Neural cell (in vitro differentiated cells): ENCODE results near the gene FN1. TPM values are rescaled to one million over a fixed set of nuclear protein-coding genes. Genes with fewer than 3 reads are reported as not detected.

Experiments
- H2AFZ ChIP-seq: fragments of 200-600, 300-800 bp; sonication (generic), shearing (Covaris generic); 2 replicates; pipeline ENCODE4 v1.6.0; 2014; ENCODE audit warnings: low read depth, mild to moderate bottlenecking, antibody characterized with exemption, low read length, moderate library complexity
- H3F3A ChIP-seq: fragments of 200-600 bp; shearing (Covaris generic); 2 replicates; pipeline ENCODE4 v1.6.1; 2016; ENCODE audit warnings: mild to moderate bottlenecking, moderate library complexity, mixed read lengths, antibody characterized with exemption, low read length; ENCODE audit not compliant: insufficient read depth, poor library complexity, severe bottlenecking
- H3K27ac ChIP-seq: fragments of 200-600, 300-800 bp; sonication (generic), shearing (Covaris generic); 2 replicates; pipeline ENCODE4 v1.5.1; 2014; ENCODE audit warnings: mild to moderate bottlenecking, low read length, moderate library complexity
- H3K27me3 ChIP-seq: fragments of 300-800, 200-600 bp; sonication (generic), shearing (Covaris generic); 2 replicates; pipeline ENCODE4 v1.6.0; 2014; ENCODE audit warnings: mild to moderate bottlenecking, low read depth, low read length, moderate library complexity; ENCODE audit not compliant: insufficient read depth
- H3K36me3 ChIP-seq: fragments of 300-800, 200-600 bp; sonication (generic), shearing (Covaris generic); 2 replicates; pipeline ENCODE4 v1.5.1; 2014; ENCODE audit warnings: mild to moderate bottlenecking, antibody characterized with exemption, low read length, moderate library complexity; ENCODE audit not compliant: insufficient read depth
- H3K4me2 ChIP-seq: fragments of 300-800, 200-600 bp; sonication (generic), shearing (Covaris generic); 2 replicates; pipeline ENCODE4 v1.6.0; 2014; ENCODE audit warnings: mild to moderate bottlenecking, low read length
- H3K4me3 ChIP-seq: fragments of 300-800, 200-600 bp; sonication (generic), shearing (Covaris generic); 2 replicates; pipeline ENCODE4 v1.5.1; 2014; ENCODE audit warnings: mild to moderate bottlenecking, low read length, moderate library complexity
- H3K79me2 ChIP-seq: fragments of 200-600 bp; shearing (Covaris generic); replicated peaks from 2 replicates; pipeline ENCODE4 v1.6.0; 2014; ENCODE audit warnings: mild to moderate bottlenecking, low read length, moderate library complexity; ENCODE audit not compliant: insufficient read depth
- H3K9ac ChIP-seq: fragments of 300-800, 200-600 bp; sonication (generic), shearing (Covaris generic); 2 replicates; pipeline ENCODE4 v1.6.1; 2016; ENCODE audit warnings: mild to moderate bottlenecking, low read length, mixed read lengths
- H3K9me2 ChIP-seq: fragments of 200-600 bp; shearing (Covaris generic); 2 replicates; pipeline ENCODE4 v1.6.1; 2016; ENCODE audit warnings: mild to moderate bottlenecking, low read length, mixed read lengths; ENCODE audit not compliant: insufficient read depth
- H3K9me3 ChIP-seq: fragments of 200-600, 300-800 bp; sonication (generic), shearing (Covaris generic); 2 replicates; pipeline ENCODE4 v1.6.1; 2016; ENCODE audit warnings: mild to moderate bottlenecking, mixed run types, low read length, moderate library complexity, mixed read lengths
- H4K20me1 ChIP-seq: fragments of 200-600 bp; shearing (Covaris generic); 2 replicates; pipeline ENCODE4 v1.6.1; 2016; ENCODE audit warnings: mild to moderate bottlenecking, mixed run types; ENCODE audit not compliant: insufficient read depth
- EP300 ChIP-seq: fragments of 450-650 bp; conservative IDR thresholded peaks from 2 replicates; pipeline ENCODE4 v1.6.1; 2014; ENCODE audit warnings: antibody characterized with exemption, mild to moderate bottlenecking, moderate library complexity; ENCODE audit not compliant: poor library complexity, severe bottlenecking
- EZH2 ChIP-seq: fragments of 200-600, 300-800 bp; shearing (Covaris generic), sonication (generic); IDR thresholded peaks from 2 replicates; pipeline ENCODE4 v1.6.1; 2014; ENCODE audit warnings: antibody characterized with exemption, low read length, borderline replicate concordance, mild to moderate bottlenecking; ENCODE audit not compliant: insufficient read depth, poor library complexity, severe bottlenecking
- MXI1 ChIP-seq: fragments of 450-650 bp; conservative IDR thresholded peaks from 2 replicates; pipeline ENCODE4 v1.6.1; 2014; ENCODE audit warnings: antibody characterized with exemption, mild to moderate bottlenecking; ENCODE audit not compliant: poor library complexity, severe bottlenecking
- POLR2AphosphoS5 ChIP-seq: IDR thresholded peaks from 2 replicates; pipeline ENCODE4 v1.6.1; 2012
- RAD21 ChIP-seq: fragments of 450-650 bp; conservative IDR thresholded peaks from 2 replicates; pipeline ENCODE4 v1.6.1; 2014; ENCODE audit warnings: antibody characterized with exemption, mild to moderate bottlenecking, moderate library complexity
- SMC3 ChIP-seq: fragments of 450-650 bp; conservative IDR thresholded peaks from 2 replicates; pipeline ENCODE4 v1.6.1; 2014; ENCODE audit warnings: antibody characterized with exemption, mild to moderate bottlenecking, moderate library complexity; ENCODE audit not compliant: poor library complexity
- TAF1 ChIP-seq: IDR thresholded peaks from 2 replicates; pipeline ENCODE4 v1.6.1; 2012; ENCODE audit warnings: low read depth
- polyA plus RNA-seq: library from polyadenylated mRNA; depleted of rRNA; stranded (reverse); fragments of >200 nt; gene quantifications from 2 replicates; pipeline ENCODE4 v1.2.3, GENCODE V29; 2014
- TF ChIP-seq, protein P1 (sequence below): IDR thresholded peaks from 2 replicates; pipeline ENCODE4 v1.6.1; 2012; ENCODE audit warnings: borderline replicate concordance
- TF ChIP-seq, protein P2 (sequence below): fragments of 450-650 bp; IDR thresholded peaks from 2 replicates; pipeline ENCODE4 v1.5.1; 2014; ENCODE audit warnings: antibody characterized with exemption, mild to moderate bottlenecking, moderate library complexity; ENCODE audit not compliant: poor library complexity, severe bottlenecking

FN1 gene
- polyA plus RNA-seq, 1 donor from 2014 or later, result 0.93 TPM

GRCh38 chr2:215352602-215353001 lies 83.3 kb downstream of the FN1 start:
- H3K27me3 ChIP-seq, result no peaks in the 10 kb centered on the region
- no peaks in the 10 kb centered on the region for H3K9me3 ChIP-seq
- H4K20me1 ChIP-seq, result no peaks in the 10 kb centered on the region
- no peak overlapping the region for H3K4me3 ChIP-seq
- no peaks in the 10 kb centered on the region for H3F3A ChIP-seq
- no peaks in the 10 kb centered on the region for H3K79me2 ChIP-seq
- no peak overlapping the region for H3K4me2 ChIP-seq
- no peak overlapping the region for H3K27ac ChIP-seq
- no peaks in the 10 kb centered on the region for H3K36me3 ChIP-seq
- H3K9ac ChIP-seq, result no peak overlapping the region
- no peaks in the 10 kb centered on the region for H3K9me2 ChIP-seq
- TF ChIP-seq SMC3, result no peak
- TF ChIP-seq EZH2, result no peak
- TF ChIP-seq POLR2AphosphoS5, result no peak
- TF ChIP-seq RAD21, result no peak
- TF ChIP-seq TAF1, result no peak
- TF ChIP-seq, protein P1, sequence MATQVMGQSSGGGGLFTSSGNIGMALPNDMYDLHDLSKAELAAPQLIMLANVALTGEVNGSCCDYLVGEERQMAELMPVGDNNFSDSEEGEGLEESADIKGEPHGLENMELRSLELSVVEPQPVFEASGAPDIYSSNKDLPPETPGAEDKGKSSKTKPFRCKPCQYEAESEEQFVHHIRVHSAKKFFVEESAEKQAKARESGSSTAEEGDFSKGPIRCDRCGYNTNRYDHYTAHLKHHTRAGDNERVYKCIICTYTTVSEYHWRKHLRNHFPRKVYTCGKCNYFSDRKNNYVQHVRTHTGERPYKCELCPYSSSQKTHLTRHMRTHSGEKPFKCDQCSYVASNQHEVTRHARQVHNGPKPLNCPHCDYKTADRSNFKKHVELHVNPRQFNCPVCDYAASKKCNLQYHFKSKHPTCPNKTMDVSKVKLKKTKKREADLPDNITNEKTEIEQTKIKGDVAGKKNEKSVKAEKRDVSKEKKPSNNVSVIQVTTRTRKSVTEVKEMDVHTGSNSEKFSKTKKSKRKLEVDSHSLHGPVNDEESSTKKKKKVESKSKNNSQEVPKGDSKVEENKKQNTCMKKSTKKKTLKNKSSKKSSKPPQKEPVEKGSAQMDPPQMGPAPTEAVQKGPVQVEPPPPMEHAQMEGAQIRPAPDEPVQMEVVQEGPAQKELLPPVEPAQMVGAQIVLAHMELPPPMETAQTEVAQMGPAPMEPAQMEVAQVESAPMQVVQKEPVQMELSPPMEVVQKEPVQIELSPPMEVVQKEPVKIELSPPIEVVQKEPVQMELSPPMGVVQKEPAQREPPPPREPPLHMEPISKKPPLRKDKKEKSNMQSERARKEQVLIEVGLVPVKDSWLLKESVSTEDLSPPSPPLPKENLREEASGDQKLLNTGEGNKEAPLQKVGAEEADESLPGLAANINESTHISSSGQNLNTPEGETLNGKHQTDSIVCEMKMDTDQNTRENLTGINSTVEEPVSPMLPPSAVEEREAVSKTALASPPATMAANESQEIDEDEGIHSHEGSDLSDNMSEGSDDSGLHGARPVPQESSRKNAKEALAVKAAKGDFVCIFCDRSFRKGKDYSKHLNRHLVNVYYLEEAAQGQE, result no peak
- TF ChIP-seq, protein P2, sequence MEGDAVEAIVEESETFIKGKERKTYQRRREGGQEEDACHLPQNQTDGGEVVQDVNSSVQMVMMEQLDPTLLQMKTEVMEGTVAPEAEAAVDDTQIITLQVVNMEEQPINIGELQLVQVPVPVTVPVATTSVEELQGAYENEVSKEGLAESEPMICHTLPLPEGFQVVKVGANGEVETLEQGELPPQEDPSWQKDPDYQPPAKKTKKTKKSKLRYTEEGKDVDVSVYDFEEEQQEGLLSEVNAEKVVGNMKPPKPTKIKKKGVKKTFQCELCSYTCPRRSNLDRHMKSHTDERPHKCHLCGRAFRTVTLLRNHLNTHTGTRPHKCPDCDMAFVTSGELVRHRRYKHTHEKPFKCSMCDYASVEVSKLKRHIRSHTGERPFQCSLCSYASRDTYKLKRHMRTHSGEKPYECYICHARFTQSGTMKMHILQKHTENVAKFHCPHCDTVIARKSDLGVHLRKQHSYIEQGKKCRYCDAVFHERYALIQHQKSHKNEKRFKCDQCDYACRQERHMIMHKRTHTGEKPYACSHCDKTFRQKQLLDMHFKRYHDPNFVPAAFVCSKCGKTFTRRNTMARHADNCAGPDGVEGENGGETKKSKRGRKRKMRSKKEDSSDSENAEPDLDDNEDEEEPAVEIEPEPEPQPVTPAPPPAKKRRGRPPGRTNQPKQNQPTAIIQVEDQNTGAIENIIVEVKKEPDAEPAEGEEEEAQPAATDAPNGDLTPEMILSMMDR, result no peak
- no peak for TF ChIP-seq EP300
- no peak for TF ChIP-seq MXI1
- no peak overlapping the region for H2AFZ ChIP-seq

- TF ChIP-seq EP300, result no peak
- no peak for TF ChIP-seq RAD21
- TF ChIP-seq SMC3, result no peak
- TF ChIP-seq, protein P1, result no peak
- Histone ChIP-seq H3K4me2 (no peak overlapping the region), H3K9me3 (no peaks in the 10 kb centered on the region), H3K9ac (no peak overlapping the region), H3F3A (no peaks in the 10 kb centered on the region), H3K4me3 (no peak overlapping the region), H3K9me2 (no peaks in the 10 kb centered on the region), H2AFZ (no peak overlapping the region), H3K36me3 (peaks cover 4% of the 10 kb centered on the region), H3K79me2 (no peaks in the 10 kb centered on the region), H4K20me1 (no peaks in the 10 kb centered on the region), H3K27me3 (no peaks in the 10 kb centered on the region), H3K27ac (no peak overlapping the region)
Observed at GRCh38 chr2:215347878-215348277, 88.0 kb downstream of the FN1 start.
